ENCODE data around the gene FANCB.
A peak's percentile ranks its signal among the peaks of the same experiment; 100 is the strongest.

FANCB gene

DNA sequence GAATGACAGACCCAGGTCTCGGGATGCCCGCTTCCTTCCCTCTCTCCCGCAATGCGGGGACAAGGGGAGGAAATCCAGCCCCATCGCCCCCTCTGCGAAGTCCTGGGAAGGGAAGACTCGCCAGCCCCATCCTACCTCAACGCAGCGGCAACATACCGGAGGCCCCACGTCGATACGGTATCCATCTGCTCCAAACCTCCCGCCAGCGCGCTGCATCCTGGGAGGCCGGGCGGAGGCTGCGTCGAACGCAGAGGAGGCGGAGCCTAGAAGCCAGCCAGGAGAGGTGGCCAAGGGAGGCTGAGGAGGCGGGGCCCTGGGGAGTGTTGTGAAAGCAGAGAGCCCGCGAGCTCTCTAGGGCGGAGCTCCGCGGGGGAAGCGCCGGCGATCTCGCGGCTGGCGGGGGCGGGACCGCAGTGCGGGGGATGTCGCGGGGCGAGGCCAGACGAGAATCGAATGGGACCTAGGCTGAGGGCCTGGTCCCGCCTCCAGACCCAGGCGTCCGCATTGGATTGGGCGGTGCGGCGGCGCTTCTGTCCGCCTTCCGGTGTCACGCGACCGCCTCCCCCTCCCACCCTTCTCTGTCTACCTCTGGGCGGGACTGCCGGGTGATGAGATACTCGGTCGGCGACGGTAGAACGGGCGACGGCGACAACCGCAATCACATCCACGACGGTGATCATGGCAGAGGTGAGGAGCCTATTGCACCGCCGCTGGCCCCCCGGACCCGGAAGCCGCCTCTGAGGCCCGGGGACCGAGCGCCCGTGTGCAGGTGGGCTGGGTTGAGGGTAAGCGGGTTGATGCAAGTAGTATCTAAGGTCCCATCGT lies at the start of gene FANCB, which contains the start of gene MOSPD2:
Gene FANCB (minus strand): TSS at position 219 of the 825 bp plus-strand sequence. CDS start 7,559 bp downstream, outside the sequence.
Gene MOSPD2 (plus strand): TSS at position 571 of the 825 bp plus-strand sequence. CDS start 108 bp downstream, at position 679.
- peak; percentile 96 for DNase-seq

- no peak for DNase-seq
These were observed 49.6 kb upstream of the FANCB start for GRCh38 chrX:14922437-14922836.

DNA sequence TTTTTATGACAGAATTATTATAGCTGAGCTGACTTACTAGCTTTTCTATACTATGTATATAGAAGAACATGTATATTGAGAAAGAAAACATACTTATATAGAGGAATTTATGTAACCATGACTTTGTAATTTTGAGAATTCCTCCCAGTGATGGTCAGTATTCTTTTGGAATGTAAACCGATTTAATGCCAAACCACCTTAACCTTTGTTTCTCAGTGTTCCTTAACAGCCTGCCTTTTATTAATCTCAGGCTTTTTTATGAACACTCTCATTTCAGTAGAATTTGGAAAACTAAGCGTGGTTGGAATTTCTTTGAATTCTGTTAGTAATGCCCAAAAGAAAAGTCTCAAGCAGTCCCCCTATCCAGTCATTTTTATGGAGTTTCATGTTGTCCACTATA lies 47.3 kb upstream of the FANCB start:
- DNase-seq, result no peak

- no peak for DNase-seq
These were observed 46.5 kb upstream of the FANCB start for GRCh38 chrX:14919407-14919806.

GRCh38 chrX:14916017-14916674 lies 43.3 kb upstream of the FANCB start:
- DNase-seq, result no peak

DNA sequence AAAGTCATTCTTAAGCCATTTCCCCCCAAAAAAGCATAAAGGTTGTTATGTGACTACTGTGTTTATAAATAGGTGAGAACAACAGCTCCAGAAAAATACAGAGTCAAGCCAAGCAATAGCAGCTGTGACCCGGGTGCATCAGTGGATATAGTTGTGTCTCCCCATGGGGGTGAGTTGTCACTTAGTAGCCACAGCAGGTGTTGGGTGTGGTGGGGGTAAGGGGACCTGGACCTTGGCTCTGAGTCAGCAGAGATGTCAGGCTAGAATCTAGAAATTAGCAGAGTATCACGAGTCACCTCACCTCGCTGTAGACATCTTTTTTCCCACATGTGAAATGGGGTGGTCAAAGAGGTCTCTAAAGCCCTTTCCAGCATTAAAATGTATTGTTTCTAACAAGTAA lies 42.7 kb upstream of the FANCB start:
- no peak for DNase-seq

GRCh38 chrX:14913241-14913640 lies 40.4 kb upstream of the FANCB start:
- no peak for DNase-seq

GRCh38 chrX:14903891-14904290 lies 31.0 kb upstream of the FANCB start:
- no peak for DNase-seq

- DNase-seq, result no peak
These were observed 29.7 kb upstream of the FANCB start for GRCh38 chrX:14902537-14902936.

DNA sequence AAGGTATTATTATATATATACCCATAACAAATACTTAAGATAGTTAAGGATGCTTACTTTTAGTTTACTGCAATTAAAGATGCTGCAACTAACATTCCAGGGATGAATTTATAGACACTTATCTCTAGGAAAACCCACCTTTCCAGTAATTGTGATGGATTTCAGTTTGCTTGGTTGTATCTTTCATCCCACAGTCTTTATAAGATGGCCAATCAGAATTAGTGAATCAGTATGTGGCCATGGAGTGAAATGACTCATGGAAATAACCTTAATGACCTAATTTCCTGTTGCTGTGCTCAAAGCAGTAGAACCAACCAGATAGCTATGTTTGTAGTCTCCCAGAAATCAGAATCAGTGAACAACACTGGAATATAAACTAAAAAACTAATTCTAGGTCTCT lies 26.7 kb upstream of the FANCB start:
- DNase-seq, result peak; percentile 9

DNA sequence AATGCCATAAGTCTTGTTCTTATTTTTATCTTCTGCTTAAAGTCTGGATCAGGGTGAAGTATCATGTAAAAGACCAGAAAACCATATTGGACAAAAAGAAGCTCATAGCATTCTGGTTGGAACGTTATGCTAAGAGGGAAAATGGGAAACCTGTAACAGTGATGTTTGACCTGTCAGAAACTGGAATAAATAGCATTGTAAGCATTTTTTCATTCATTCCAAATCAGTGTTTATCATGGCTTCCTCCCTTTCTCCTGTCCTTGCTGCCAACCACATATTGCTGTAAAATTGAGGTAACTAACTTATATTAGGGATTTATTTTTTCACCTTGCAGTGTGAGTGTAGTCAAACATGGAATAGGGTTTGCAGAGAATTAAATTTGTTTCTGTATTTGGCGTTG lies 24.2 kb upstream of the FANCB start:
- DNase-seq, result no peak

DNA sequence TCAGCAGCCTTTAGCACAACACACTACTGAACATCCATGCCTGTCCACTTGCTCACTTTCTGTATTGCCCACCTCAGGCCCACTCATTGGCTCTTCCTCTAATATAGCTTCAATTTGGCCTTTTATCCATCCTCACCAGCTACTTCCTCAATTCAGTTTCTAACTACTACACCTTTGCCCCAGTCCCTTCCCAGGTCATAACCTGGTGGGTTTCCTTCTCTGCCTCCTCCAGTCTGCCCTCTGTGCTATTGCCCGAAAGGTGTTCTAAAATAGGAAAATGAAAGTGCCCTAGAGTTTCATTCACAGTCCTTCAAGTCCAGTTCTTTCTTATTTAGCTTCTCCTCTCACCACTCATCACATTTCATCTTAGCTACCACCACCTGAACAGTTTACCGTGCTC lies 23.4 kb upstream of the FANCB start:
- no peak for DNase-seq

GRCh38 chrX:14886252-14886651 lies 13.4 kb upstream of the FANCB start:
- DNase-seq, result no peak

- DNase-seq, result no peak
These were observed 11.8 kb upstream of the FANCB start for GRCh38 chrX:14884714-14885113.

- DNase-seq, result no peak
These were observed 11.0 kb upstream of the FANCB start for GRCh38 chrX:14883826-14884225.

- DNase-seq, result no peak
These were observed 2.8 kb upstream of the FANCB start for GRCh38 chrX:14875624-14876023.

DNA sequence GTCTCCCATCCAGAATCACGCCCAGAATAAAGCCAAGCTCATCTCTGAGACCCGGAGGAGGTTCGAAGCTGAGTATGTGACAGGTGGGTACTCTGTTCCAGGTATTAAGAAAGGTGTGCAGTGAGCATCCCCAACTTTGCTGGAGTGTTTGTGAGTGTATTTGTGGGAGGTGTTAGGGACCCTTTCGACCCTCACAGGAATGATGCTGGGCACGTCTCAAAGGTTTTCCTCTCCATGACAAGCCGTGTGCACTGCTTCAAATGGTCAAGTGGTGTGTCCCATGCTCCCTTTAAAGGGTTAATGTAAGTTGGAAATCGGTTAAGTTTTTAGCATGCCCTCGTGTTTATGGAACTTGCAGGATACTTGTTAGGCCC lies 794 bp upstream of the FANCB start:
- peak; percentile 39 for DNase-seq

GRCh38 chrX:14872355-14872754 lies 514 bp downstream of the FANCB start:
- DNase-seq, result no peak

DNA sequence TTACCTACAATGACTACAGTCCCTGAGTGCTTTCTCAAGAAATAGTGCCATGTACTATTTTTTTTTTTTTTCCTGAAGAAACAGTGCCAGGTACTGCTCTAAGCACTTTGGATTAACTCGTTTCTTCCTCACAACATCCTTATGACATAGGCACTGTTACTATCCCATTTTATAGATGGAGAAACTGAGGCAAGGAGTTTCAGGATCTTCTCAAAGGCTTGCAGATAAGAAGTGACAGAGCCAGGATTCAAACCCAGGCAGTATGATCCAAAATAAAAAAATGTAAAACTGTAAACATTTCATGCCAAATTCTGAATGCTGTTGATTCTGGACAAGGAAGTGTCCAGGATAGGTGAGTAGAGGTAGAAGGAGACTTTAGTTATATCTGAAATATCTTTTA lies 1.1 kb downstream of the FANCB start:
- no peak for DNase-seq

GRCh38 chrX:14865201-14865600 lies 7.7 kb downstream of the FANCB start:
- DNase-seq, result peak; percentile 1

DNA sequence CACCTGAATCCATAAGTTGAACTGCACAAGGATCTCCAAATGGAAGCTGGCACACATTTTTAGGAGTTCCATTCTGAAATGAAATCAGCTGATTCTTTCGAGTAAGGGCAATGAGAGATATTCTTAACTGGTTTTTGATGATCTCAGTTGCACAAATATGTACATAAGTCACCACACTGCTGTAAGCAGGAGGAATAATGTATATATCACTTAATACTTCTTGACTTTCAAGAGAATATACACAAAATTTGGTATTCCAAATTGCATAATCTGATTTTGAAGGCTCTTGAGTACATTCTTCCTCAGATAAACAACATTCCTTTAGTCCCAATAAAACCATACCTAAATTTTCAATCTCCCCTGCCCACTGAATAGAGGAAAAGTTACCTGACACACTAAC lies 8.2 kb downstream of the FANCB start:
- DNase-seq, result no peak

DNA sequence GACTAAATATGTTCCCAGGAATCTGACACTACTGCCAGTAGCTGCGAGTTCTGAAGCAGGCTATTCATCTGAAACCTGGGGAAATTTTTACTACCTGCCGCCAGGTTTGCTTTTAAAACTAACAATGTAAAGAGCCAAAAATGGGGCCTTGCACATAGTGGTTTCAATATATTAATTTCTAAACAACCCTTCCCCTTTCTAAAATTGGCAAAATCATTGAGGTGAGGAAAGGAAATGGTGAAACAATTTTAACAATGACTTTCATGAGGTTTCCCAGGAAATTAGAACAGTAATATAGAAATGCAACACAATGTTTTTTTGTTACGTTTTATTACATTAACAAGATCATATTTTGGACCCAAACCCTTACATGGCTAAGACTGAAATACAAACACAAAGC lies 21.3 kb downstream of the FANCB start:
- no peak for DNase-seq

DNA sequence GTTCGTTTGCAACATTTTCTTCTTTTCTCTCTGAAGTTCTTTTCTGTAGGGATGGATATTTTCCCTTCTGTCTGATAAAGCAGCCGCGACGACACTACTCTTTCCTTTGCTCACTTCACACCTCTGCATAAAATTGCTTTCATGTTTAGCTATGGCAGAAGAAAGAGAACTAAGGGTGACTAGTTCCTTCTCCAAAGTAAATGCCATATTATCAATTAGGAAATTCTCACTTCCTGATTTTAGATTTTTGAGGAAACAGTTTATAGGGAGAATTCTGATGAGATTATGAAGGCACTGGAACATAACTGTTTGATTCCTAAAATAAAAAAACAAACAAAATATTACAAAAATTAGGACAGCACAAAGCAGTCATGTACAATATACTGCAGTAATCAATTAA lies 29.2 kb downstream of the FANCB start:
- no peak for DNase-seq

DNA sequence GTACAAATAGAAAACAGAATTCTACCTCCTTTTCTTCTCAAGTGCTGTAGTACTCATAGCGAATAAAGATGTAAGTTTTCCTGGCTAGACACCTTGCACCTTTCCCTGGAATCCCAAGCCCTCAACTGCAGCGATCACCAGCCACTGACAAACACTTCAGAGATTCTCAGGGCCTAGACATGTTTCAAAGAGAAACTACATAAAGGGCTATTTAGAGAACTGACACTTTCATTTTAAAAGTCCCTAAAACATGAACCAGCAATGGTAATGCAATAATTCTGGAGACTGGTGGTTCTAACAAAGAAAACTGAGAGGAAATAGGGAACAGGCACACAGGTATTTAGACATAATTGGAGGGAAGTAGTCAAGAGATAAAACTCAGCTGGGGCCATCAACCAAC lies 35.7 kb downstream of the FANCB start:
- no peak for DNase-seq

DNA sequence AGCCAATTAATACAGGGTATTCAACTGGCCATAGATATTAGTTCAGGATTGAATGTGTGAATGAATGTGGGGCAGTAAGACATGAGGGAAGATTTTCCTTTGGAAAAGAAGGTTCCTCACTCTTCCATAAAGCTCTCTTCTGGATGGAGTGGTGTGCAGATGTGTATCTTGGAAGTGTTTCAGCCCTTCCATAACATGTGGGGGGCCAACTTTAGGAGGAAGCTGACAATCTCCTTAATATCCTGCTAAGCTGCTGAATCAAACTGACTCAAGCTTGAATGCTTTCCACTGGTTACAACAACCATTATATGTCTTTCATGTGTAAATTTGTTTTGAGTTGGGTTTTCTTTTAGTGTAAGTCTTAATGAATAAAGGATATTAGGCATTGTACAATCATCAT lies 40.3 kb downstream of the FANCB start:
- no peak for DNase-seq

Data from OCI-M1 (cell line).